Activated T-cell treated with anti-CD3 and anti-CD28 coated beads for 24 hours (primary cell): Measurements from ENCODE around the gene SLC41A3.
"Not testable (repeated sequence)": the region's sequence is repeated elsewhere in the genome, so short reads cannot be mapped to it uniquely, and the experiment has no call there.

Experiments used
- DNase-seq: peaks from one replicate; pipeline ENCODE4 v3.0.0-alpha.2; 2020; ENCODE audit warnings: low read depth

SLC41A3 gene

GRCh38 chr3:126025862-126026261 lies 58.1 kb downstream of the SLC41A3 start:
- no peak for DNase-seq

- DNase-seq = no peak
These were observed 58.7 kb downstream of the SLC41A3 start for GRCh38 chr3:126025116-126025729.

GRCh38 chr3:126024049-126024854 lies 59.7 kb downstream of the SLC41A3 start:
- DNase-seq = no peak

GRCh38 chr3:126023390-126023789 lies 60.5 kb downstream of the SLC41A3 start:
- no peak for DNase-seq

DNA sequence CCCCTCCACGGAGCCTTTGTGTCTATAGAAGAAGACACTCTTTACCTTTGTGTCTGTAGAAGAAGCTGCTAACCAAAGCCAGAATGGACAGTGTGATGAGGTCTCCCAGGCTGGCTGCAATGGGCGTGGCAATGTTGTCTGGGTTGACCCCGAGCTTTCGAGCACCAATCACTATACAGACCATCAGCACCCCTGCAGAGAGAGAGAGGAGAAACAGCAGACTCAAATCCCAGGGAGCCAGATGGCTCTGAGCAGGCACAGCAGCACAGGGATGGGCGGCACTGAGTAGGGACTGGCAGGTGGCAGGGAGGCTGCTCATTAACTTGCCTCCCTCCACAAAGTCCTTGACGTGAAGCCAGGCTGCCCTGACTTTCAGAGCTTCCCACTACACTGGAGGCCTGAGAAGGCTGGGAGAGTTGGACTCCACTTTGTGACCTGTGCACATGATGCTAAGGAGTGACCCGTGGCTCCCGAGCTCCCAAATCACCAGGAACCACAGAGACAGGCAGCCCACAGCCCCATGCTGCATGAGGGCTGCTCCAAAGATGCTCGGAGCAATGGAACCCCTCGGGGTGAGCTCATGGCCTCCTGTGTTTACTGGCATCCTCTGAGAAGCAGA lies 61.1 kb downstream of the SLC41A3 start:
- DNase-seq = no peak

- no peak for DNase-seq
These were observed 62.2 kb downstream of the SLC41A3 start for GRCh38 chr3:126021702-126022101.

GRCh38 chr3:126021224-126021623 lies 62.7 kb downstream of the SLC41A3 start:
- no peak for DNase-seq

GRCh38 chr3:126019683-126020082 lies 64.2 kb downstream of the SLC41A3 start:
- no peak for DNase-seq

DNA sequence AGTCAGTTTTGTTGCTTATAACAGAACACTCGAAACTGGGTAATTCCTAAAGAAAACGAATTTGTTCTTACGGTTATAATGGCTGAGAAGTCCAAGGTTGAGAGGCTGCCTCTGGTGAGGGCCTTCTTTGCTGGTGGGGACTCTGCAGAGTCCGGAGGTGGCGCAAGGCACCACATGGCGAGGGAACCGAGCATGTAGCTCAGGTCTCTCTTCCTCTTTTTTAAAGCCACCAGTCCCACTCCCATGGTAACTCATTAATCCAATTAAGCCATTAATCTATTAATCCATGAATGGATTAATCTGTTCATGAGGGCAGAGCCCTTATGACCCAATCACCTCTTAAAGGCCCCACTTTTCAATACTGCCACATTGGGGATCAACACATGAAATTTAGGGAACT lies 64.9 kb downstream of the SLC41A3 start:
- no peak for DNase-seq

- DNase-seq = no peak
These were observed 65.4 kb downstream of the SLC41A3 start for GRCh38 chr3:126018545-126018944.

GRCh38 chr3:126017362-126017761 lies 66.6 kb downstream of the SLC41A3 start:
- no peak for DNase-seq

GRCh38 chr3:126016616-126017015 lies 67.3 kb downstream of the SLC41A3 start:
- DNase-seq = no peak

DNA sequence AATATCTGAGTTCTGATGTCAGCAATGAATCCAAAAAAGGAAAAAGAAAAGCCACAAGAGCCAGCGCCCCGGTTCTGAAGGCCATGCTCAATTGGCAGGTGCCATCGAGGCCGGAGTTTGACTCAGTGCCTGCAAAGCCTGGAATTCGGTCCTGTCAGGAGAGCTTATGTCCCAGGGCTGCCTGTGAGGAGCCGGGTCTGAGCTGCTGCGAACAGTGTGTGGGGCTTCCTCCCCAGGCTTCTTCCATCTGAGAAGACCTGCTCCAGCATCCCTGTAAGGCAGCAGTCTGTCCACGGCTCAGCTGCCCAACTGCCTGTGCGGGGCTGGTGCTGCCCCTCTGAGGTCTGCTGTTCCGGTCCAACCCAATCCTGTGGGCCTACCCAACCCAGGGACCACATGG lies 68.8 kb downstream of the SLC41A3 start:
- DNase-seq = no peak

DNA sequence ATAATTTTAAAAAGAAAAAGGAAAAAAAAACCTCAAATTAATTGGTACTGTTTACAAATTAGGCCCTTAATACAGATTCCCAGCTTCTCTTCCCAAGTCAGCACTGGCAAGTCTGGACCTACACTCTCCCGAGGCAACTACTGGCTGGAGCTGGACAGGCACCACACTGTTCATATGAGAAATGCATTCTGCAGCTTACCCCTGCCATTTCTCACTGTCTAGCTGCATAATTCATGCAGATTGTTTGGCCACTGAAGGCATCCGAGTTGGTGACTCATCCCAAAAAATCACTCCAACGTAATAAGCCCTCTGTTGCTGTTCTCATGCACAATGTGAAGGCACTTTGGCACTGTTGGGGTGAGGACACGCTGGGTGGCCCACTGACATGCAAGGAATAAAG lies 69.7 kb downstream of the SLC41A3 start:
- DNase-seq = no peak

- DNase-seq = no peak
These were observed 70.2 kb downstream of the SLC41A3 start for GRCh38 chr3:126013751-126014156.

GRCh38 chr3:126009181-126009580 lies 74.7 kb downstream of the SLC41A3 start:
- no peak for DNase-seq

DNA sequence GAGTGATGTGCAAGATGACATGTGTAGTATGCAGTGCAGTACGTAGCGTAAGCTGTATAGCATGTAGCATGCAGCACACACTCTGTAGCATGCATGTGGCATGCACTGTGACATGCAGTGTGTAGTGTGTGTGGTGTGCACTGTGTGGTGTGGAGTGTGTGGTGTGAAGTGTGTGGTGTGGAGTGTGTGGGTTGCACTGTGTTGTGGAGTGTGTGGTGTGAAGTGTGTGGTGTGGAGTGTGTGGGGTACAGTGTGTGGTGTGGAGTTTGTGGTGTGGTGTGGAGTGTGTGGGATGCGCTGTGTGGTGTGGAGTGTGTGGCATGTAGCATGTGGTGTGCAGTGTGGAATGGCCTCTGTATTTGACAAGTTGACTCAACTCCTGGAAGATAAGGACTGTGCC lies 75.7 kb downstream of the SLC41A3 start:
- no peak for DNase-seq

GRCh38 chr3:126005951-126006350 lies 78.0 kb downstream of the SLC41A3 start:
- no peak for DNase-seq

GRCh38 chr3:126004692-126005091 lies 79.2 kb downstream of the SLC41A3 start:
- no peak for DNase-seq

DNA sequence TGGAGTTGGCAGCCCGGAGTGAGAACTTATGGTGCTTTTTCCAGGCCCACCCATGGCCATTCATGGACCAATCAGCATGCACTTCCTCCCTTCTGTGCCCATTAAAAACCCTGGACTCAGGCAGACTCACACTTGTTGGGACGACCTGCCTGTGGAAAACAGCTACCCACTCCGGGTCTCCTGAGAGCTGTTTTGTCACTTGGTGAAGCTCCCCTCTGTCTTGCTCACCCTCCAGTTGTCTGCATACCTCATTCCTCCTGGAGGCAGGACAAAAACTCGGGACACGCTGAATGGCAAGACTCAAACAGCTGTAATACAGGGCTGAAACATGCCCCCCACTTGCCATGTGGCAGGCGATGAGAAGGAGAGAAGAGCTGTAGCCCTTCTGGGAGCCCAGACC lies 79.7 kb downstream of the SLC41A3 start:
- DNase-seq = no peak

- no peak for DNase-seq
These were observed 80.3 kb downstream of the SLC41A3 start for GRCh38 chr3:126003447-126004190.

DNA sequence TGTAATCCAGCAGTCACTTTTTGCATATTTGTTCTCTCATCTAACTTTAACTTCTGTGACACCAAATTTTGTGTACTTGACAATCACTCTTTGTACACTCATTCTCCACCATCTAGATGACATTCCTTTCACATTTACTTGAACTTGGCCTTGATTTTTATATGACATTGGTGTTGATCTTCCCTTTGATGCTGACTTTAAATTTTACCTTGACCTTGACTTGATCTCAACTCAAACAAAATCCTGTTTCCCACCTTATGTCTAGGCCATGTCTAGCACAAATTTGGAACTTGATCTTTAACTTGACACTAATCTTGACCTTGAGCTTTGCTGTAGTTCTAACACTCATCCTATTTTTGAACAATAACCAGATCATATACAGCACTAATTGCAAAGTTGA lies 81.7 kb downstream of the SLC41A3 start:
- DNase-seq = no peak

DNA sequence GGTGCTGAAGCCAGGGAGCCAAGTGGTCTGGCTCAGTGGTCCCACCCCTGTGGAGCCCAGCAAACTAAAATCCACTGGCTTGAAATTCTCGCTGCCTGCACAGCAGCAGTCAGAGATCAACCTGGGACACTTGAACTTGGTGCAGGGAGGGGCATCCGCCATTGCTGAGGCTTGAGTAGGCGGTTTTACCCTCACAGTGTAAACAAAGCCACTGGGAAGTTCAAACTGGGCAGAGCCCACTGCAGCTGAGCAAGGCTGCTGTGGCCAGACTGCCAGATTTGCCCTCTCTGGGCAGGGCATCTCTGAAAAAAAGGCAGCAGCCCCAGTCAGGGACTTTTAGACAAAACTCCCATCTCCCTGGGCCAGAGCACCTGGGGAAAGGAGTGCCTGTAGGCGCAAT lies 87.2 kb downstream of the SLC41A3 start:
- not testable (repeated sequence) for DNase-seq
